Naive thymus-derived CD4-positive, alpha-beta T cell (primary cell): ENCODE measurements around the gene INVS. TPM values are rescaled to one million over a fixed set of nuclear protein-coding genes. Genes with fewer than 3 reads are reported as not detected.

Experiments used
- polyA plus RNA-seq, 2 donors: library from polyadenylated mRNA; unstranded; fragments of 300-500 nt; fragmentation: Illumina TruSeq; gene quantifications; one replicate each; pipeline ENCODE4 v1.2.3, GENCODE V29; 2021
- total RNA-seq, 6 experiments: library from RNA in 5 of 6; stranded (reverse) in 5 of 6; gene quantifications; 1 replicate in 5 of 6; 2 replicates in 1 of 6; pipeline ENCODE4 v1.2.3 and lab custom pipeline; 2021 to 2026

The INVS gene
- total and polyA plus RNA-seq, 7 experiments from 2014 or later = 6.2 to 20.8 (median 19.9) TPM

Other genes starting within 250 kb of the INVS start
- 10 to 100 TPM; 34.2 to 63.2 (median 51.2) TPM for gene STX17, start 192.6 kb upstream of the INVS start, total RNA-seq
- gene STX17, start 192.6 kb upstream of the INVS start, polyA plus RNA-seq = 10 to 100 TPM; 33.7 to 38.8 TPM
- gene ERP44, start 243 bp upstream of the INVS start, total RNA-seq = 10 to 100 TPM in 4 of 5 experiments, 1 to 10 TPM in 1; 9.8 to 19.5 (median 15.2) TPM
- gene ERP44, start 243 bp upstream of the INVS start, polyA plus RNA-seq = 10 to 100 TPM; 29.8 to 38.2 TPM